OCI-LY1 (cell line): ENCODE results near the gene PCSK4.

Experiments used
- H2AFZ ChIP-seq: fragments of 200-600 bp; sonication (generic), shearing (Covaris generic); 2 replicates; pipeline ENCODE4 v1.6.0; 2014; ENCODE audit warnings: antibody characterized with exemption, mild to moderate bottlenecking, low read length
- H3F3A ChIP-seq: fragments of 200-600 bp; sonication (generic), shearing (Covaris generic); 2 replicates; pipeline ENCODE4 v1.6.0; 2014; ENCODE audit warnings: mild to moderate bottlenecking, antibody characterized with exemption, low read length, moderate library complexity; ENCODE audit not compliant: insufficient read depth
- H3K27ac ChIP-seq: fragments of 200-600 bp; sonication (generic); 2 replicates; pipeline ENCODE4 v1.5.1; 2014; ENCODE audit warnings: low read length, mixed run types, mild to moderate bottlenecking, low read depth; ENCODE audit not compliant: poor library complexity, severe bottlenecking
- H3K27me3 ChIP-seq: fragments of 200-600 bp; sonication (generic); 2 replicates; pipeline ENCODE4 v1.6.0; 2014; ENCODE audit warnings: antibody characterized with exemption, mild to moderate bottlenecking, low read length, moderate library complexity; ENCODE audit not compliant: insufficient read depth
- H3K36me3 ChIP-seq: fragments of 200-600 bp; sonication (generic); 2 replicates; pipeline ENCODE4 v1.6.1; 2014; ENCODE audit warnings: mild to moderate bottlenecking, antibody characterized with exemption, low read length, moderate library complexity, mixed read lengths; ENCODE audit not compliant: insufficient read depth
- H3K4me1 ChIP-seq: fragments of 200-600 bp; sonication (generic); 2 replicates; pipeline ENCODE4 v1.5.1; 2014; ENCODE audit warnings: mild to moderate bottlenecking, low read length, moderate library complexity; ENCODE audit not compliant: insufficient read depth, severe bottlenecking
- H3K4me2 ChIP-seq: fragments of 200-600 bp; sonication (generic), shearing (Covaris generic); 2 replicates; pipeline ENCODE4 v1.6.1; 2014; ENCODE audit warnings: low read length
- H3K4me3 ChIP-seq: fragments of 200-600 bp; sonication (generic); 2 replicates; pipeline ENCODE4 v1.5.1; 2014; ENCODE audit warnings: low read length, low read depth, mild to moderate bottlenecking, mixed read lengths; ENCODE audit not compliant: poor library complexity, severe bottlenecking
- H3K79me2 ChIP-seq: fragments of 200-600 bp; shearing (Covaris generic); 2 replicates; pipeline ENCODE4 v1.6.1; 2016; ENCODE audit warnings: mixed run types, low read length, mixed read lengths; ENCODE audit not compliant: insufficient read depth
- H3K9ac ChIP-seq: fragments of 200-600 bp; sonication (generic), shearing (Covaris generic); 2 replicates; pipeline ENCODE4 v1.6.1; 2014; ENCODE audit warnings: mild to moderate bottlenecking, low read length, mixed read lengths
- H3K9me2 ChIP-seq: fragments of 200-600 bp; sonication (generic), shearing (Covaris generic); 2 replicates; pipeline ENCODE4 v1.6.1; 2014; ENCODE audit warnings: low read depth, mild to moderate bottlenecking, low read length, mixed read lengths
- H3K9me3 ChIP-seq: fragments of 200-600 bp; shearing (Covaris generic); 2 replicates; pipeline ENCODE4 v1.6.1; 2014; ENCODE audit warnings: low read length, mixed read lengths
- H4K20me1 ChIP-seq: fragments of 200-600 bp; sonication (generic), shearing (Covaris generic); 2 replicates; pipeline ENCODE4 v1.6.0; 2016; ENCODE audit warnings: mild to moderate bottlenecking, low read length; ENCODE audit not compliant: insufficient read depth
- EZH2 ChIP-seq: fragments of 200-600 bp; sonication (generic), shearing (Covaris generic); IDR thresholded peaks from 2 replicates; pipeline ENCODE4 v1.8.0; 2017; ENCODE audit warnings: borderline replicate concordance, mixed run types, mild to moderate bottlenecking, antibody characterized with exemption, low read length, moderate library complexity, mixed read lengths
- TF ChIP-seq, protein P1 (sequence below): fragments of 200-600 bp; sonication (generic), shearing (Covaris generic); IDR thresholded peaks from 2 replicates; pipeline ENCODE4 v1.5.1; 2017; ENCODE audit warnings: mild to moderate bottlenecking, antibody characterized with exemption, low read length, moderate library complexity, mixed read lengths

PCSK4 gene

GRCh38 chr19:1455002-1455335 lies 35.2 kb downstream of the PCSK4 start:
- TF ChIP-seq, protein P1, sequence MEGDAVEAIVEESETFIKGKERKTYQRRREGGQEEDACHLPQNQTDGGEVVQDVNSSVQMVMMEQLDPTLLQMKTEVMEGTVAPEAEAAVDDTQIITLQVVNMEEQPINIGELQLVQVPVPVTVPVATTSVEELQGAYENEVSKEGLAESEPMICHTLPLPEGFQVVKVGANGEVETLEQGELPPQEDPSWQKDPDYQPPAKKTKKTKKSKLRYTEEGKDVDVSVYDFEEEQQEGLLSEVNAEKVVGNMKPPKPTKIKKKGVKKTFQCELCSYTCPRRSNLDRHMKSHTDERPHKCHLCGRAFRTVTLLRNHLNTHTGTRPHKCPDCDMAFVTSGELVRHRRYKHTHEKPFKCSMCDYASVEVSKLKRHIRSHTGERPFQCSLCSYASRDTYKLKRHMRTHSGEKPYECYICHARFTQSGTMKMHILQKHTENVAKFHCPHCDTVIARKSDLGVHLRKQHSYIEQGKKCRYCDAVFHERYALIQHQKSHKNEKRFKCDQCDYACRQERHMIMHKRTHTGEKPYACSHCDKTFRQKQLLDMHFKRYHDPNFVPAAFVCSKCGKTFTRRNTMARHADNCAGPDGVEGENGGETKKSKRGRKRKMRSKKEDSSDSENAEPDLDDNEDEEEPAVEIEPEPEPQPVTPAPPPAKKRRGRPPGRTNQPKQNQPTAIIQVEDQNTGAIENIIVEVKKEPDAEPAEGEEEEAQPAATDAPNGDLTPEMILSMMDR, result no peak
- no peak for TF ChIP-seq EZH2
- Histone ChIP-seq H3K27ac (no peak overlapping the region), H2AFZ (no peak overlapping the region), H4K20me1 (no peaks in the 10 kb centered on the region), H3K9me2 (no peaks in the 10 kb centered on the region), H3K4me1 (peaks cover 3% of the 10 kb centered on the region), H3K4me2 (peak overlapping the region; percentile 15; the same call in 1 of the 2 replicates), H3K4me3 (no peak overlapping the region), H3K27me3 (no peaks in the 10 kb centered on the region; the same call in 1 of the 2 replicates), H3K9ac (no peak overlapping the region), H3K9me3 (no peaks in the 10 kb centered on the region), H3K79me2 (no peaks in the 10 kb centered on the region), H3K36me3 (no peaks in the 10 kb centered on the region), H3F3A (no peaks in the 10 kb centered on the region)

- no peaks in the 10 kb centered on the region for H3K9me2 ChIP-seq
- no peak overlapping the region for H3K27ac ChIP-seq
- TF ChIP-seq, protein P1, result no peak
- no peak for TF ChIP-seq EZH2
- H3K9me3 ChIP-seq, result no peaks in the 10 kb centered on the region
- H3F3A ChIP-seq, result no peaks in the 10 kb centered on the region
- no peak overlapping the region for H3K4me2 ChIP-seq
- H3K4me1 ChIP-seq, result peaks cover 3% of the 10 kb centered on the region
- no peak overlapping the region for H2AFZ ChIP-seq
- H4K20me1 ChIP-seq, result no peaks in the 10 kb centered on the region
- H3K79me2 ChIP-seq, result no peaks in the 10 kb centered on the region
- H3K27me3 ChIP-seq, result peaks cover 5% of the 10 kb centered on the region; the same call in 1 of the 2 replicates
- H3K36me3 ChIP-seq, result no peaks in the 10 kb centered on the region
- no peak overlapping the region for H3K4me3 ChIP-seq
- no peak overlapping the region for H3K9ac ChIP-seq
Measured at GRCh38 chr19:1453525-1454364, 36.4 kb downstream of the PCSK4 start.

- Histone ChIP-seq H3K79me2 (no peaks in the 10 kb centered on the region), H3F3A (no peaks in the 10 kb centered on the region), H3K9me2 (no peaks in the 10 kb centered on the region), H3K9ac (no peak overlapping the region), H3K4me3 (no peak overlapping the region), H2AFZ (no peak overlapping the region), H3K4me2 (no peak overlapping the region), H4K20me1 (no peaks in the 10 kb centered on the region), H3K4me1 (peaks cover 3% of the 10 kb centered on the region), H3K27me3 (peaks cover 5% of the 10 kb centered on the region; the same call in 1 of the 2 replicates), H3K36me3 (no peaks in the 10 kb centered on the region), H3K9me3 (no peaks in the 10 kb centered on the region), H3K27ac (no peak overlapping the region)
- TF ChIP-seq, protein P1, result no peak
- no peak for TF ChIP-seq EZH2
Measured at GRCh38 chr19:1452802-1453524, 37.2 kb downstream of the PCSK4 start.
